Sigmoid colon (tissue), 7 donors: ENCODE data around the gene VAX1. TPM values are rescaled to one million over a fixed set of nuclear protein-coding genes. Genes with fewer than 3 reads are reported as not detected.
A peak's percentile ranks its signal among the peaks of the same experiment; 100 is the strongest.

ENCODE experiments used
- DNase-seq: peaks from one replicate; pipeline ENCODE4 v3.0.0-alpha.2; 2019
- H3K27ac ChIP-seq, 4 donors: fragments of 200-600 bp; sonication (generic); one replicate each; pipeline ENCODE4 v1.5.1; 2016 to 2019; ENCODE audit warnings: mild to moderate bottlenecking in 1 of 4
- H3K27me3 ChIP-seq, 3 donors: fragments of 200-600 bp; sonication (generic); one replicate each; pipeline ENCODE4 v1.5.1; 2019; ENCODE audit warnings: mild to moderate bottlenecking in 1 of 3
- H3K36me3 ChIP-seq, 4 donors: fragments of 200-600 bp; sonication (generic); one replicate each; pipeline ENCODE4 v1.5.1; 2016 to 2019
- H3K4me1 ChIP-seq, 4 donors: fragments of 200-600 bp; sonication (generic); one replicate each; pipeline ENCODE4 v1.5.1; 2017 to 2019
- H3K4me3 ChIP-seq, 4 donors: fragments of 200-600 bp; sonication (generic); one replicate each; pipeline ENCODE4 v1.5.1; 2017 to 2019; ENCODE audit warnings: mild to moderate bottlenecking in 2 of 4, moderate library complexity in 1 of 4
- H3K9me3 ChIP-seq, 4 donors: fragments of 200-600 bp in 3 of 4; sonication (generic) in 3 of 4; one replicate each; pipeline versions ENCODE4 v1.5.1 to v1.6.1; 2013 to 2019
- CTCF ChIP-seq, 4 experiments: fragments of 450-650 bp in 3 of 4; fragments of 200-600 bp in 1 of 4; IDR thresholded peaks; one replicate each; pipeline ENCODE4 v1.5.1; 2016 to 2019; ENCODE audit warnings: antibody characterized with exemption in 4 of 4, mild to moderate bottlenecking in 3 of 4, moderate library complexity in 2 of 4
- EP300 ChIP-seq, 4 donors: sonication (generic); formaldehyde crosslinking; IDR thresholded peaks; one replicate each; pipeline ENCODE4 v1.6.1; 2017; ENCODE audit warnings: antibody characterized with exemption in 4 of 4
- POLR2A ChIP-seq, 2 donors: fragments of 450-650 bp; IDR thresholded peaks; one replicate each; pipeline ENCODE4 v1.6.1; 2016; ENCODE audit warnings: antibody characterized with exemption in 2 of 2, mild to moderate bottlenecking in 2 of 2, moderate library complexity in 2 of 2
- POLR2AphosphoS5 ChIP-seq, 4 donors: sonication (generic); formaldehyde crosslinking; IDR thresholded peaks; one replicate each; pipeline ENCODE4 v1.6.1; 2017; ENCODE audit warnings: antibody characterized with exemption in 4 of 4
- WGBS, 2 donors: extraction: QIAGEN DNeasy Blood & Tissue Kit; methylation state at CpG; one replicate each; pipeline ENCODE4 v1.1.7; 2013; 5-methylcytosine and 5-hydroxymethylcytosine counted together
- intact Hi-C: fragments of 100-400 bp; cut with DNase I; formaldehyde crosslinking; loops from one replicate; pipeline ENCODE4 v1.15.1; 2023
- polyA plus RNA-seq, 3 donors: library from polyadenylated mRNA; stranded (reverse); fragments of 200-250 nt; gene quantifications; one replicate each; pipeline ENCODE4 v1.2.3, GENCODE V29; 2013
- total RNA-seq, 4 donors: library from RNA; depleted of rRNA; stranded (reverse); fragments of >200 nt; gene quantifications; one replicate each; pipeline ENCODE4 v1.1.0, GENCODE V29; 2016
- donor health status: healthy with polysubstance abuse.
- donor health status: Bipolar disorder and iron deficiency.
- donor health status: healthy.

VAX1 gene
- total and polyA plus RNA-seq, 7 donors: not detected

GRCh38 chr10:117138838-117139580 lies 939 bp upstream of the VAX1 start:
- intact Hi-C loops: no loop called here
- Histone ChIP-seq H3K27me3 (peaks cover 63 to 97% (median 83%) of the 10 kb centered on the region in 3 donors), H3K36me3 (no peaks in the 10 kb centered on the region), H3K9me3 (no peaks in the 10 kb centered on the region), H3K4me1 (peaks cover 0 to 39% (median 30%) of the 10 kb centered on the region in 4 donors), H3K27ac (no peak overlapping the region), H3K4me3 (no peak overlapping the region)
- TF ChIP-seq POLR2AphosphoS5 (IDR thresholded peaks at IDR 0.05) (no peak), POLR2A (IDR thresholded peaks at IDR 0.05) (no peak), EP300 (IDR thresholded peaks at IDR 0.05) (no peak), CTCF (IDR thresholded peaks at IDR 0.05) (no peak)
- 5 to 6% methylated on average over 19 of the region's 19 CpGs for WGBS, 2 donors
- no peak for DNase-seq

GRCh38 chr10:117137031-117137910 lies 799 bp downstream of the VAX1 start:
- peaks cover 0 to 54% (median 45%) of the 10 kb centered on the region in 4 donors for H3K4me1 ChIP-seq
- H3K36me3 ChIP-seq: no peaks in the 10 kb centered on the region
- TF ChIP-seq CTCF (IDR thresholded peaks at IDR 0.05) (no peak), POLR2A (IDR thresholded peaks at IDR 0.05) (no peak), EP300 (IDR thresholded peaks at IDR 0.05) (no peak), POLR2AphosphoS5 (IDR thresholded peaks at IDR 0.05) (no peak)
- H3K27me3 ChIP-seq: peaks cover 78 to 99% (median 95%) of the 10 kb centered on the region in 3 donors
- no peaks in the 10 kb centered on the region for H3K9me3 ChIP-seq
- intact Hi-C loops: no loop called here
- no peak overlapping the region for H3K27ac ChIP-seq
- peak overlapping the region; percentile 8 to 44 (median 34) for H3K4me3 ChIP-seq
- 1 to 2% methylated on average over 98 of the region's 98 CpGs for WGBS, 2 donors
- DNase-seq: no peak

GRCh38 chr10:117136391-117136975 lies 1.6 kb downstream of the VAX1 start:
- Histone ChIP-seq H3K27me3 (peaks cover 77 to 99% (median 95%) of the 10 kb centered on the region in 3 donors), H3K4me3 (peak overlapping the region in 3 of 4 donors; percentile 29 to 44 (median 40)), H3K36me3 (no peaks in the 10 kb centered on the region), H3K27ac (no peak overlapping the region), H3K9me3 (no peaks in the 10 kb centered on the region), H3K4me1 (peaks cover 0 to 61% (median 51%) of the 10 kb centered on the region in 4 donors)
- DNase-seq: no peak
- 34 to 62% methylated on average over 34 of the region's 34 CpGs for WGBS, 2 donors
- intact Hi-C loops: no loop called here
- TF ChIP-seq POLR2AphosphoS5 (IDR thresholded peaks at IDR 0.05) (no peak), CTCF (IDR thresholded peaks at IDR 0.05) (no peak), POLR2A (IDR thresholded peaks at IDR 0.05) (no peak), EP300 (IDR thresholded peaks at IDR 0.05) (no peak)

GRCh38 chr10:117135480-117136140 lies 2.5 kb downstream of the VAX1 start:
- Histone ChIP-seq H3K36me3 (no peaks in the 10 kb centered on the region), H3K4me3 (no peak overlapping the region), H3K27ac (no peak overlapping the region), H3K4me1 (peaks cover 0 to 65% (median 52%) of the 10 kb centered on the region in 4 donors), H3K27me3 (peaks cover 76 to 99% (median 94%) of the 10 kb centered on the region in 3 donors), H3K9me3 (no peaks in the 10 kb centered on the region)
- intact Hi-C loops: no loop called here
- DNase-seq: no peak
- 90 to 91% methylated on average over 4 of the region's 4 CpGs for WGBS, 2 donors
- TF ChIP-seq POLR2AphosphoS5 (IDR thresholded peaks at IDR 0.05) (no peak), CTCF (IDR thresholded peaks at IDR 0.05) (no peak), EP300 (IDR thresholded peaks at IDR 0.05) (no peak), POLR2A (IDR thresholded peaks at IDR 0.05) (no peak)
